ENCODE results near the gene PARD3B. TPM values are rescaled to one million over a fixed set of nuclear protein-coding genes. Genes with fewer than 3 reads are reported as not detected.

Gene PARD3B
- total and polyA plus RNA-seq, 10 of the 15 experiments (the other 5 are each of a cell fraction or from before 2014, with no cell fraction given), result 0.01 to 0.54 (median 0.07) TPM; not detected in 7

GRCh38 chr2:205543262-205543843, 998.1 kb downstream of the PARD3B start:
- no peak for DNase-seq (ENCODE audit: low read depth, low spot score)
- BruUV-seq (replicated peaks), result no TSS peak
- no peak overlapping the region for H3K4me3 ChIP-seq
- ChIA-PET SMC1A (ENCODE audit: uncharacterized antibody, unreplicated experiment) (no interaction called here), POLR2A (no interaction called here), RAD21 (ENCODE audit: unreplicated experiment) (no interaction called here), CTCF (no interaction called here)
- ATAC-seq, result no peak; the same call in 2 of the 3 replicates
- no peaks in the 10 kb centered on the region for H3K9me3 ChIP-seq (replicated peaks; ENCODE audit: control insufficient read depth, insufficient read depth, low read length)
- H4K20me1 ChIP-seq (ENCODE audit: control insufficient read depth, insufficient read depth), result no peaks in the 10 kb centered on the region
- in situ Hi-C loops (cut with MboI), result no loop called here
- no peak overlapping the region for H3K9ac ChIP-seq (ENCODE audit: control insufficient read depth, insufficient read depth, low read length)
- TF ChIP-seq POU2F2 (IDR thresholded peaks at IDR 0.05; ENCODE audit: borderline replicate concordance, low read depth, low read length) (no peak), PML (IDR thresholded peaks at IDR 0.05; ENCODE audit: low read length) (no peak), NR2F1 (conservative IDR thresholded peaks at IDR 0.05) (no peak), CREB1 (IDR thresholded peaks at IDR 0.05; ENCODE audit: low read depth) (no peak), PRDM15 (CRISPR knock-in tag; IDR thresholded peaks at IDR 0.05) (no peak), RUNX3 (IDR thresholded peaks at IDR 0.05; ENCODE audit: low read length) (no peak), ZNF24 (IDR thresholded peaks at IDR 0.05) (no peak), MEF2A (IDR thresholded peaks at IDR 0.05; ENCODE audit: insufficient read depth, low read depth, low read length) (no peak), E2F8 (IDR thresholded peaks at IDR 0.05; ENCODE audit: low read depth, partially characterized antibody) (no peak), ATF7 (IDR thresholded peaks at IDR 0.05; ENCODE audit: low read depth) (no peak), SMAD1 (IDR thresholded peaks at IDR 0.05; ENCODE audit: low read depth, partially characterized antibody) (no peak), ZNF274 (IDR thresholded peaks at IDR 0.05; ENCODE audit: insufficient read depth, insufficient read length) (no peak), BCL3 (IDR thresholded peaks at IDR 0.05; ENCODE audit: borderline replicate concordance, insufficient read depth, low read depth, low read length, poor library complexity, severe bottlenecking) (no peak), TBL1XR1 (IDR thresholded peaks at IDR 0.05; ENCODE audit: low read depth, low read length) (no peak), ATF3 (IDR thresholded peaks at IDR 0.05; ENCODE audit: borderline replicate concordance, extremely low read depth, low read depth, low read length) (no peak)
- H3K27me3 ChIP-seq (replicated peaks in 1 of 2; ENCODE audit: control insufficient read depth in 2 of 2, insufficient read depth in 2 of 2, low read length in 1 of 2), result no peaks in the 10 kb centered on the region; a peak in 1 of 4 replicates
- H3K27ac ChIP-seq (ENCODE audit: control insufficient read depth, insufficient read depth), result no peak overlapping the region
- no peak for FAIRE-seq
- H3K4me2 ChIP-seq (ENCODE audit: control insufficient read depth, insufficient read depth), result no peak overlapping the region
- H3K36me3 ChIP-seq (ENCODE audit: control insufficient read depth in 2 of 2, insufficient read depth in 2 of 2, low read length in 1 of 2), result no peaks in the 10 kb centered on the region
- 10% methylated on average over 5 of the region's 5 CpGs for WGBS (ENCODE audit: insufficient coverage, insufficient replicate concordance, low lambda C conversion rate, missing lambda C conversion rate)
- no peaks in the 10 kb centered on the region for H3K4me1 ChIP-seq (ENCODE audit: control insufficient read depth, insufficient read depth, low read length)
- H3K79me2 ChIP-seq (ENCODE audit: control insufficient read depth, insufficient read depth, low read length), result no peaks in the 10 kb centered on the region
- intact Hi-C loops (cut with micrococcal nuclease; ENCODE audit: unreplicated experiment), result no loop called here
- no peak overlapping the region for H2AFZ ChIP-seq (ENCODE audit: control insufficient read depth, low read depth, low read length)
